GM12878 (cell line): Measurements from ENCODE around the gene DCN. TPM values are rescaled to one million over a fixed set of nuclear protein-coding genes. Genes with fewer than 3 reads are reported as not detected.

ENCODE experiments used
- ATAC-seq: fragments of 200-7000 bp; cut with Tn5 transposase; 3 replicates; pipeline ENCODE4 v1.9.1; 2020; ENCODE audit warnings: mild to moderate bottlenecking, moderate library complexity
- BruUV-seq: library from RNA; stranded (reverse); fragments of 400-500 nt; replicated peaks from 2 replicates; lab custom pipeline; 2021; lab: Mats Ljungman, UMichigan
- CTCF ChIA-PET: fragments of 300-600 bp; sonication (Branson Sonifier 250); formaldehyde crosslinking; extraction: SDS; loops from one replicate; lab custom pipeline; 2021; ENCODE audit warnings: inconsistent platforms; lab: Yijun Ruan, JAX
- POLR2A ChIA-PET: fragments of 350-600 bp; formaldehyde crosslinking; extraction: SDS; loops from one replicate; lab custom pipeline; 2021; ENCODE audit warnings: inconsistent platforms; lab: Charles Lee
- RAD21 ChIA-PET: fragments of 300-600 bp; sonication (Branson Sonifier 250); formaldehyde crosslinking; loops from one replicate; lab custom pipeline; 2023; ENCODE audit warnings: antibody characterized with exemption; ENCODE audit not compliant: unreplicated experiment; lab: Charles Lee
- SMC1A ChIA-PET: fragments of 300-600 bp; sonication (Branson Sonifier 250); formaldehyde crosslinking; loops from one replicate; lab custom pipeline; 2023; ENCODE audit not compliant: unreplicated experiment, uncharacterized antibody; lab: Charles Lee
- DNase-seq: peaks from one replicate; pipeline ENCODE4 v3.0.0-alpha.2; 2011; ENCODE audit warnings: low read depth, low spot score
- FAIRE-seq: peaks from 3 replicates; lab custom pipeline; 2011; peaks lifted over from hg19 to GRCh38; lab: Jason Lieb, UNC
- H2AFZ ChIP-seq: 2 replicates; pipeline ENCODE4 v1.6.0; 2011; ENCODE audit warnings: low read depth, low read length, control low read depth; ENCODE audit not compliant: control insufficient read depth
- H3K27ac ChIP-seq: 2 replicates; pipeline ENCODE4 v1.5.1; 2011; ENCODE audit warnings: control low read depth; ENCODE audit not compliant: control insufficient read depth, insufficient read depth
- H3K27me3 ChIP-seq, 2 experiments: replicated peaks in 1 of 2; 2 replicates each; pipeline versions ENCODE4 v1.6.0 to v1.6.1; 2011; ENCODE audit warnings: low read length in 1 of 2; ENCODE audit not compliant: control insufficient read depth in 2 of 2, insufficient read depth in 2 of 2
- H3K36me3 ChIP-seq, 2 experiments: 2 replicates each; pipeline ENCODE4 v1.5.1; 2011; ENCODE audit warnings: low read length in 1 of 2; ENCODE audit not compliant: control insufficient read depth in 2 of 2, insufficient read depth in 2 of 2
- H3K4me1 ChIP-seq: 2 replicates; pipeline ENCODE4 v1.6.1; 2011; ENCODE audit warnings: mild to moderate bottlenecking, low read length, moderate library complexity, mixed read lengths; ENCODE audit not compliant: control insufficient read depth, insufficient read depth
- H3K4me2 ChIP-seq: 2 replicates; pipeline ENCODE4 v1.6.0; 2011; ENCODE audit warnings: control low read depth; ENCODE audit not compliant: control insufficient read depth, insufficient read depth
- H3K4me3 ChIP-seq: fragments of 200-600 bp; sonication (generic); 2 replicates; pipeline ENCODE4 v1.5.1; 2016
- H3K79me2 ChIP-seq: 2 replicates; pipeline ENCODE4 v1.6.0; 2011; ENCODE audit warnings: low read length; ENCODE audit not compliant: control insufficient read depth, insufficient read depth
- H3K9ac ChIP-seq: 2 replicates; pipeline ENCODE4 v1.8.0; 2011; ENCODE audit warnings: low read length, control low read depth, mixed read lengths; ENCODE audit not compliant: control insufficient read depth, insufficient read depth
- H3K9me3 ChIP-seq: replicated peaks from 3 replicates; pipeline ENCODE4 v1.5.1; 2011; ENCODE audit warnings: mild to moderate bottlenecking, low read length; ENCODE audit not compliant: control insufficient read depth, insufficient read depth
- H4K20me1 ChIP-seq: 2 replicates; pipeline ENCODE4 v1.6.0; 2011; ENCODE audit not compliant: control insufficient read depth, insufficient read depth
- ATF2 ChIP-seq: IDR thresholded peaks from 2 replicates; pipeline ENCODE4 v1.6.1; 2012; ENCODE audit warnings: low read length, inconsistent platforms
- BACH1 ChIP-seq: fragments of 450-650 bp; IDR thresholded peaks from 2 replicates; pipeline ENCODE4 v1.6.1; 2017; ENCODE audit warnings: mild to moderate bottlenecking, borderline replicate concordance
- CEBPB ChIP-seq, 2 experiments: fragments of 150-350 bp in 1 of 2; IDR thresholded peaks; 2 replicates each; pipeline ENCODE4 v1.6.1; 2012 to 2014; ENCODE audit warnings: low read depth in 2 of 2, low read length in 2 of 2, borderline replicate concordance in 1 of 2, inconsistent platforms in 1 of 2
- CHD2 ChIP-seq: IDR thresholded peaks from 2 replicates; pipeline ENCODE4 v1.6.1; 2011; ENCODE audit warnings: low read depth, low read length, improper control_type of control experiment, borderline replicate concordance
- HDGF ChIP-seq: fragments of 450-650 bp; IDR thresholded peaks from 2 replicates; pipeline ENCODE4 v1.6.1; 2016; ENCODE audit warnings: antibody characterized with exemption
- IKZF1 ChIP-seq: fragments of 450-650 bp; conservative IDR thresholded peaks from 2 replicates; pipeline ENCODE4 v1.6.1; 2017; ENCODE audit warnings: antibody characterized with exemption, mild to moderate bottlenecking
- IKZF2 ChIP-seq, 2 experiments: fragments of 450-650 bp; IDR thresholded peaks; 2 replicates each; pipeline ENCODE4 v1.6.1; 2017; ENCODE audit warnings: mild to moderate bottlenecking in 2 of 2, moderate library complexity in 2 of 2
- KLF5 ChIP-seq: fragments of 450-650 bp; IDR thresholded peaks from 2 replicates; pipeline ENCODE4 v1.6.1; 2014; ENCODE audit warnings: mild to moderate bottlenecking; ENCODE audit not compliant: partially characterized antibody
- MEF2A ChIP-seq: IDR thresholded peaks from 2 replicates; pipeline ENCODE4 v1.6.1; 2011; ENCODE audit warnings: low read depth, mild to moderate bottlenecking, low read length, moderate library complexity; ENCODE audit not compliant: insufficient read depth
- PAX8 ChIP-seq: fragments of 450-650 bp; IDR thresholded peaks from 2 replicates; pipeline ENCODE4 v1.6.1; 2017; ENCODE audit warnings: mild to moderate bottlenecking, moderate library complexity
- PBX3 ChIP-seq: IDR thresholded peaks from 2 replicates; pipeline ENCODE4 v1.6.1; 2011; ENCODE audit warnings: mild to moderate bottlenecking, low read depth, low read length, moderate library complexity; ENCODE audit not compliant: insufficient replicate concordance
- SKIL ChIP-seq: fragments of 450-650 bp; IDR thresholded peaks from 2 replicates; pipeline ENCODE4 v1.6.1; 2017; ENCODE audit warnings: mild to moderate bottlenecking, low read depth, inconsistent platforms; ENCODE audit not compliant: poor library complexity, severe bottlenecking
- STAT3 ChIP-seq: IDR thresholded peaks from 2 replicates; pipeline ENCODE4 v1.6.1; 2011; ENCODE audit warnings: low read depth, low read length, improper control_type of control experiment
- TCF7 ChIP-seq: IDR thresholded peaks from 2 replicates; pipeline ENCODE4 v1.6.1; 2014; ENCODE audit warnings: antibody characterized with exemption, borderline replicate concordance
- ZBTB33 ChIP-seq: fragments of 450-650 bp; IDR thresholded peaks from 2 replicates; pipeline ENCODE4 v1.6.1; 2017; ENCODE audit warnings: mild to moderate bottlenecking
- ZNF217 ChIP-seq: fragments of 450-650 bp; IDR thresholded peaks from 2 replicates; pipeline ENCODE4 v1.6.1; 2017; ENCODE audit warnings: antibody characterized with exemption, mild to moderate bottlenecking
- WGBS: methylation state at CpG from one replicate; pipeline ENCODE4 v1.1.6; 2016; ENCODE audit warnings: low lambda C conversion rate; ENCODE audit not compliant: insufficient replicate concordance, insufficient coverage; ENCODE audit errors: missing lambda C conversion rate; 5-methylcytosine and 5-hydroxymethylcytosine counted together
- in situ Hi-C: fragments of 300-500 bp; cut with MboI; formaldehyde crosslinking; loops from 9 replicates; pipeline ENCODE4 v1.14.3; 2018; ENCODE audit warnings: mixed read lengths
- intact Hi-C: fragments of 100-400 bp; cut with micrococcal nuclease; formaldehyde crosslinking; loops from one replicate; pipeline ENCODE4 v1.14.2; 2022; ENCODE audit not compliant: unreplicated experiment
- polyA plus RNA-seq, 11 experiments: library from polyadenylated mRNA; depleted of rRNA in 4 of 11; unstranded in 6 of 11; stranded (reverse) in 5 of 11; fragments of >200 nt; fragmentation: Nextera tagmentation in 4 of 11; fragmentation: Illumina TruSeq in 1 of 11; extraction: Ambion mirVana in 4 of 11; extraction: Trizol in 1 of 11; gene quantifications; 1 replicate in 1 of 11; 2 replicates in 10 of 11; pipeline versions ENCODE4 v1.2.1 to v1.2.3, GENCODE V29; 2011 to 2016; ENCODE audit warnings: inconsistent platforms in 2 of 11, missing spikeins in 2 of 11, low read depth in 1 of 11
- total RNA-seq, 4 experiments: library from RNA; depleted of rRNA in 3 of 4; stranded (reverse); fragments of >200 nt in 3 of 4; fragmentation: Illumina TruSeq in 1 of 4; extraction: Trizol in 1 of 4; gene quantifications; 2 replicates each; pipeline versions ENCODE4 v1.2.1 to v1.2.3, GENCODE V29; 2013 to 2021

DCN gene
- total and polyA plus RNA-seq, 10 of the 15 experiments (the other 5 are each of a cell fraction or from before 2014, with no cell fraction given): 0.07 to 2.1 (median 0.75) TPM; not detected in 6

GRCh38 chr12:91185421-91185820 is 2.8 kb upstream of the DCN start (continued):
- no peak for TF ChIP-seq STAT3
- no peak for TF ChIP-seq KLF5
- TF ChIP-seq ATF2: no peak
- no peak for TF ChIP-seq SKIL
- TF ChIP-seq PAX8: no peak

GRCh38 chr12:91183551-91183950 is 934 bp upstream of the DCN start:
- SMC1A ChIA-PET: no interaction called here
- no peak for TF ChIP-seq MEF2A
- TF ChIP-seq IKZF2 (IDR thresholded peaks at IDR 0.05): no peak
- no peak for TF ChIP-seq BACH1
- TF ChIP-seq ZBTB33: no peak
- TF ChIP-seq SKIL: no peak
- TF ChIP-seq PBX3: no peak
- no peak for TF ChIP-seq CHD2
- no peak for TF ChIP-seq HDGF
- no peak for TF ChIP-seq ZNF217
- no peak for TF ChIP-seq TCF7
- TF ChIP-seq IKZF1: no peak
- no peak for TF ChIP-seq CEBPB (IDR thresholded peaks at IDR 0.05; ENCODE audit: borderline replicate concordance in 1 of 2, low read depth in 2 of 2, low read length in 2 of 2)

More at GRCh38 chr12:91183551-91183950, 934 bp upstream of the DCN start:
- 3% methylated on average over 2 of the region's 2 CpGs for WGBS
- Histone ChIP-seq H3K4me2 (no peak overlapping the region), H3K27me3 (no peaks in the 10 kb centered on the region), H3K9ac (no peak overlapping the region), H2AFZ (no peak overlapping the region), H3K27ac (no peak overlapping the region), H3K4me1 (no peaks in the 10 kb centered on the region), H3K9me3 (no peaks in the 10 kb centered on the region), H3K79me2 (no peaks in the 10 kb centered on the region), H3K36me3 (no peaks in the 10 kb centered on the region), H4K20me1 (no peaks in the 10 kb centered on the region), H3K4me3 (no peak overlapping the region)
- ChIA-PET CTCF (no interaction called here), RAD21 (no interaction called here), POLR2A (no interaction called here)
- no peak for FAIRE-seq
- in situ Hi-C loops: no loop called here
- DNase-seq: no peak
- intact Hi-C loops: no loop called here
- no peak for ATAC-seq
- BruUV-seq: no TSS peak
